Esophagus squamous epithelium (tissue), 4 donors: ENCODE measurements around the gene SRGAP3.

Experiments
- POLR2A ChIP-seq, 4 donors: fragments of 450-650 bp; IDR thresholded peaks; one replicate each; pipeline ENCODE4 v1.6.1; 2017; ENCODE audit warnings: antibody characterized with exemption in 4 of 4, mild to moderate bottlenecking in 4 of 4, moderate library complexity in 3 of 4
- TF ChIP-seq, protein P1 (sequence below), 6 experiments: fragments of 450-650 bp in 4 of 6; fragments of 200-600 bp in 2 of 6; sonication (generic) in 2 of 6; IDR thresholded peaks; one replicate each; pipeline ENCODE4 v1.5.1; 2016 to 2019; ENCODE audit warnings: antibody characterized with exemption in 6 of 6, mild to moderate bottlenecking in 4 of 6, moderate library complexity in 4 of 6

DNA sequence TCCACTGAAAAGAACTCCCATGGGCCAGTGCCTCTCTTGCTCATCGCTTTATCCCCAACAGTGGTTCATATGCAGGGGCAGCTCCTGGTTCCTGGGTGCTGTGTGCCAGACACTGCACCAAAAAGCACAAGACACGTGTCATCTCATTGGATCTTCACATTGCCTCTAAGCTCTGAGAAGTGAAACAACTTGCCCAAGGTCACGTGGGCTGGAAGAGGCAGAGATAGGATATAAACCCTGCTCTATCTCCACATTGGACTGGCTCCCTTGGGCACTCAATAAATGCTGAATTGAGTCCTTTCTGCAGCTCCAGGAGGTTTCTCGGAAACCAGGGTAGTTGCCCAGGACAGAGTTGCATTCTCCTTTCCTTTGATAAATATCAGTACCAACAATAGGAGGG is 88.1 kb downstream of the SRGAP3 start:
- TF ChIP-seq, protein P1, sequence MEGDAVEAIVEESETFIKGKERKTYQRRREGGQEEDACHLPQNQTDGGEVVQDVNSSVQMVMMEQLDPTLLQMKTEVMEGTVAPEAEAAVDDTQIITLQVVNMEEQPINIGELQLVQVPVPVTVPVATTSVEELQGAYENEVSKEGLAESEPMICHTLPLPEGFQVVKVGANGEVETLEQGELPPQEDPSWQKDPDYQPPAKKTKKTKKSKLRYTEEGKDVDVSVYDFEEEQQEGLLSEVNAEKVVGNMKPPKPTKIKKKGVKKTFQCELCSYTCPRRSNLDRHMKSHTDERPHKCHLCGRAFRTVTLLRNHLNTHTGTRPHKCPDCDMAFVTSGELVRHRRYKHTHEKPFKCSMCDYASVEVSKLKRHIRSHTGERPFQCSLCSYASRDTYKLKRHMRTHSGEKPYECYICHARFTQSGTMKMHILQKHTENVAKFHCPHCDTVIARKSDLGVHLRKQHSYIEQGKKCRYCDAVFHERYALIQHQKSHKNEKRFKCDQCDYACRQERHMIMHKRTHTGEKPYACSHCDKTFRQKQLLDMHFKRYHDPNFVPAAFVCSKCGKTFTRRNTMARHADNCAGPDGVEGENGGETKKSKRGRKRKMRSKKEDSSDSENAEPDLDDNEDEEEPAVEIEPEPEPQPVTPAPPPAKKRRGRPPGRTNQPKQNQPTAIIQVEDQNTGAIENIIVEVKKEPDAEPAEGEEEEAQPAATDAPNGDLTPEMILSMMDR (IDR thresholded peaks at IDR 0.05) = no peak
- no peak for TF ChIP-seq POLR2A (IDR thresholded peaks at IDR 0.05)
